ENCODE measurements around the gene FRMPD3. TPM values are rescaled to one million over a fixed set of nuclear protein-coding genes. Genes with fewer than 3 reads are reported as not detected.

FRMPD3 gene
- total RNA-seq, 4 donors from 2014 or later, result under 0.01 to 0.04 TPM; not detected in 2

DNA sequence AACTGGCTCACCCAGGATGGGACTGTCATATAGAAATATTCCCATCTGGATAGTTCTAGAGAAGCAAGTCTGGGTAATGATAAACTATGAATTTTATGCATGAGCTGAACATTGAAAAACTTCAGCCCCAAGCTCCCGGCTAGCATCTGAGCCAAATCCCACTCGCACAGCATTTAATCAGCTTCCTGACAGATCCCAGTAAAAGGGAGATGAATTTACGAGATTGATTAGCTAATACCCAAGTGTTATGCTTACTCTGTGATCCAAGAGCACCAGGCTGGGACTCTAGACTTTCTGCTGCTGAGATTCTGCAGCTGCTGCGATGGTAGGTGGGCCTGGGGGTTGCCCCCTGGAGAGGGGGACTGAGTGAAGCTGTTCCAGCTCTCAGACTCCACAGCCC, 28.0 kb downstream of the FRMPD3 start:
- H3K27ac ChIP-seq, result no peak overlapping the region
- no peak for ATAC-seq
- H3K36me3 ChIP-seq, result no peaks in the 10 kb centered on the region
- H3K27me3 ChIP-seq, result no peaks in the 10 kb centered on the region
- H3K4me1 ChIP-seq, result no peaks in the 10 kb centered on the region
- WGBS, 2 donors (ENCODE audit: low coverage in 1 of 2), result 48% methylated on average over 3 of the region's 4 CpGs; no CpG with 5 or more reads in 1 of the 2 donors
- no peaks in the 10 kb centered on the region for H3K9me3 ChIP-seq
- TF ChIP-seq POLR2A (IDR thresholded peaks at IDR 0.05) (no peak), POLR2AphosphoS5 (IDR thresholded peaks at IDR 0.05) (no peak), EP300 (IDR thresholded peaks at IDR 0.05) (no peak)
- TF ChIP-seq, protein P1, sequence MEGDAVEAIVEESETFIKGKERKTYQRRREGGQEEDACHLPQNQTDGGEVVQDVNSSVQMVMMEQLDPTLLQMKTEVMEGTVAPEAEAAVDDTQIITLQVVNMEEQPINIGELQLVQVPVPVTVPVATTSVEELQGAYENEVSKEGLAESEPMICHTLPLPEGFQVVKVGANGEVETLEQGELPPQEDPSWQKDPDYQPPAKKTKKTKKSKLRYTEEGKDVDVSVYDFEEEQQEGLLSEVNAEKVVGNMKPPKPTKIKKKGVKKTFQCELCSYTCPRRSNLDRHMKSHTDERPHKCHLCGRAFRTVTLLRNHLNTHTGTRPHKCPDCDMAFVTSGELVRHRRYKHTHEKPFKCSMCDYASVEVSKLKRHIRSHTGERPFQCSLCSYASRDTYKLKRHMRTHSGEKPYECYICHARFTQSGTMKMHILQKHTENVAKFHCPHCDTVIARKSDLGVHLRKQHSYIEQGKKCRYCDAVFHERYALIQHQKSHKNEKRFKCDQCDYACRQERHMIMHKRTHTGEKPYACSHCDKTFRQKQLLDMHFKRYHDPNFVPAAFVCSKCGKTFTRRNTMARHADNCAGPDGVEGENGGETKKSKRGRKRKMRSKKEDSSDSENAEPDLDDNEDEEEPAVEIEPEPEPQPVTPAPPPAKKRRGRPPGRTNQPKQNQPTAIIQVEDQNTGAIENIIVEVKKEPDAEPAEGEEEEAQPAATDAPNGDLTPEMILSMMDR (IDR thresholded peaks at IDR 0.05), result no peak
- no peak overlapping the region for H3K4me3 ChIP-seq

DNA sequence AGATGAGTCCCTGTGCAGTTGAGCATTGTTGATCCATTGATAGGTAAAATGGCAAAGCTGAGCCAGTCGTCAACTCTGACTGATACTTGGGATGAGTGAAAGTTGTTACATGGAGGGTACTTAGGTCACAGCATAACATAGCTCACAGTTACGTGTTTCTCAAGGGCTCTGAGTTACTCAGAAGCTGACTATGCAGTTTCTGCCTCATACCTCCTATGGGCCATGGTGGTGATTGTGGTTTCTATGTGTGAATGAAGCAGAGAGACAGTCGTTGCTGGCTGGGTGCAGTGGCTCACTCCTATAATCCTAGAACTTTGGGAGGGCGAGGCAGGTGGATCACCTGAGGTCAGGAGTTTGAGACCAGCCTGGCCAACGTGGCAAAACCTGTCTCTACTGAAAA, 30.8 kb downstream of the FRMPD3 start:
- Histone ChIP-seq H3K36me3 (no peaks in the 10 kb centered on the region), H3K4me1 (no peaks in the 10 kb centered on the region), H3K27me3 (no peaks in the 10 kb centered on the region), H3K27ac (no peak overlapping the region), H3K9me3 (no peaks in the 10 kb centered on the region), H3K4me3 (no peak overlapping the region)
- TF ChIP-seq POLR2AphosphoS5 (IDR thresholded peaks at IDR 0.05) (no peak), POLR2A (IDR thresholded peaks at IDR 0.05) (no peak), EP300 (IDR thresholded peaks at IDR 0.05) (no peak)
- TF ChIP-seq, protein P1 (IDR thresholded peaks at IDR 0.05), result no peak
- 60 to 71% methylated on average over 1 to 2 of the region's 5 CpGs for WGBS, 2 donors (ENCODE audit: low coverage in 1 of 2)
- no peak for ATAC-seq

DNA sequence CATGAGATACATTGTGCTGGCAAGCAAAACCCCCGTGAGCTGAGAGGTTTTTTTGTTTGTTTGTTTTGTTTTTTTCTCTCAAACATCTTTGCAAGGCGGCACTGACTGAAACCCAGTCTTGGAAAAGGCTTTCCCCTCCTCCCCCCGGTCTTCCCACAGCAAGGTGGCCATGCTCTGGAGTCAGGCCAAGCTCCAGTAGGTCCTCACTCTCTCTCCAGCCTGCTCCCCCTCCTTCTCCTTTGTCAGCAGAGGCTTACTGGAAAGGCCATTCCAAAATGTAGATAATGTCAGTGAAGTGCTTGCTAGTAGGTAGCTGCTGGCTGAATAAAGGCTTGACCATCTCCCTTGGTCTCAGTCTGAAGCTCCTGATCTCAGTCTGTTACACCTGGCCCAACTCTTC, 32.6 kb downstream of the FRMPD3 start:
- Histone ChIP-seq H3K4me3 (no peak overlapping the region), H3K36me3 (no peaks in the 10 kb centered on the region), H3K27ac (no peak overlapping the region), H3K27me3 (no peaks in the 10 kb centered on the region), H3K4me1 (no peaks in the 10 kb centered on the region), H3K9me3 (no peaks in the 10 kb centered on the region)
- 40 to 50% methylated on average over 1 to 3 of the region's 3 CpGs for WGBS, 2 donors (ENCODE audit: low coverage in 1 of 2)
- no peak for TF ChIP-seq POLR2A (IDR thresholded peaks at IDR 0.05)
- TF ChIP-seq, protein P1 (IDR thresholded peaks at IDR 0.05), result no peak
- TF ChIP-seq EP300 (IDR thresholded peaks at IDR 0.05), result no peak
- TF ChIP-seq POLR2AphosphoS5 (IDR thresholded peaks at IDR 0.05), result no peak
- ATAC-seq, result no peak

DNA sequence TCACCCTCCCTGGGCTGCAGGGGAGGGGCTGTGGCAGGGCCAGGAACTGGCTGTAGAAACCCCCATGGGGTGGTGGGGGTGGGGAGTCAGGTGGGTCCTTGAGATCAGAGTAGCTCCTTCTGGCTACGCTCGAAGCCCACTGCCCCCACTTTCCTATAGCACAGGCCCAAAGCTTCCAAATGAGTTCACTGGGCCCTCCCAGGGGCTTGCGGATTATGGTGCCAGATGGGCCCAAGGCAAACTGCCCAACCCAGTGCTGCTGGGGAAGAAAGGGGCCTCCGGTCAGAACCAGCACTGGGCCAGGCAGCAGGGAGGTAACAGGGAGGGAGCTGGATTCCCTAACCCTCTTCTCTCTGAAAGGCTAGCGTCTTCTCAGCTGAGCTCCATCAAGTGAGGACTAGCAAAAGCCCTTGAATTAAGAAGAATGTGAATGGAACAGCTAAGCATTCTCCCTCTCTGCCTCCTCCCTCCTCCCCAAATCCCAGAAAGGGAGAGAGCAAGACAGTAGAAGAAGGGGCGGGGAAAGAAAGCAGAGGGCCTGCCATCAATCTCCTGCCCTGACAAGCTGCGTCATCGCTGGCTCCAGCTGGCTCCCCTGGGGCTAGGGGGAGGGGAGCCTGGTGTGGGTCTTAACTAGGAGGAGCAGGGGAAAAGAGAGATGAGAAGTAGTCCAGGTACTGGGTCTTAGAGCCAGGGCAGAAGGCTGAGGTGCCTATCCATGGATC, 34.7 kb downstream of the FRMPD3 start:
- TF ChIP-seq POLR2A (IDR thresholded peaks at IDR 0.05) (no peak), POLR2AphosphoS5 (IDR thresholded peaks at IDR 0.05) (no peak), EP300 (IDR thresholded peaks at IDR 0.05) (no peak)
- TF ChIP-seq, protein P1 (IDR thresholded peaks at IDR 0.05), result no peak
- Histone ChIP-seq H3K4me3 (no peak overlapping the region), H3K9me3 (no peaks in the 10 kb centered on the region), H3K36me3 (no peaks in the 10 kb centered on the region), H3K27ac (no peak overlapping the region), H3K27me3 (no peaks in the 10 kb centered on the region), H3K4me1 (no peaks in the 10 kb centered on the region)
- 0% methylated on average over 1 of the region's 8 CpGs; no CpG with 5 or more reads in 1 of the 2 donors for WGBS, 2 donors (ENCODE audit: low coverage in 1 of 2)
- ATAC-seq, result no peak

DNA sequence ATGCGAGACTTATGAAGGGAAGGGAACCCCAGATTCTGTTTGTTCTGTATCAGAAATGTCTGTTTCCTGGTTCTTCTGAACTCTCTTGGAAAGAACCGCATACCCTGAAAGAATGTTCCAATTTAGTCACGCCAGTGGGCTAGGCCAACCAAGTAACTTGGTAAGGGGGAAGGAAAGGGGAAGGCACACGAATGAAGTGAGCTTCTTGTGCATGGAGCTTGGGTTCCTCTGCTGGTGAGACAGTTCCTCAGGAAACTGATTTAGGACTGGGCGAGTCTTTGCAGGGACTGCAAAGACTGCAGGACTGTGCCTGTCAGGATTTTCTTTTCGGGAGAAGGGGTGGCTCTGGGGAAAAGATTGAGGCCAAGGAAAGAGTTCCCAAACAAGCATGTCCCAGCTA, 35.6 kb downstream of the FRMPD3 start:
- Histone ChIP-seq H3K4me1 (no peaks in the 10 kb centered on the region), H3K27ac (no peak overlapping the region), H3K9me3 (no peaks in the 10 kb centered on the region), H3K4me3 (no peak overlapping the region), H3K27me3 (no peaks in the 10 kb centered on the region), H3K36me3 (no peaks in the 10 kb centered on the region)
- ATAC-seq, result no peak
- 58 to 60% methylated on average over 2 to 3 of the region's 6 CpGs for WGBS, 2 donors (ENCODE audit: low coverage in 1 of 2)
- TF ChIP-seq, protein P1 (IDR thresholded peaks at IDR 0.05), result no peak
- TF ChIP-seq POLR2A (IDR thresholded peaks at IDR 0.05) (no peak), EP300 (IDR thresholded peaks at IDR 0.05) (no peak), POLR2AphosphoS5 (IDR thresholded peaks at IDR 0.05) (no peak)
